Ovary (tissue), 3 donors: ENCODE measurements around the gene TMEM259.

Experiments used
- CTCF ChIP-seq, 3 donors: fragments of 450-650 bp in 2 of 3; fragments of 200-600 bp in 1 of 3; IDR thresholded peaks; one replicate each; pipeline versions ENCODE4 v1.5.1 to v1.8.0; 2016 to 2022; ENCODE audit warnings: antibody characterized with exemption in 3 of 3, mild to moderate bottlenecking in 1 of 3
- EP300 ChIP-seq: sonication (generic); formaldehyde crosslinking; IDR thresholded peaks from one replicate; pipeline ENCODE4 v1.6.1; 2017; ENCODE audit warnings: antibody characterized with exemption
- POLR2A ChIP-seq: fragments of 450-650 bp; IDR thresholded peaks from one replicate; pipeline ENCODE4 v1.6.1; 2017; ENCODE audit warnings: antibody characterized with exemption, mild to moderate bottlenecking, moderate library complexity
- donor health status: DM: no; HTN: no; CAD: no.

- no peak for TF ChIP-seq CTCF (IDR thresholded peaks at IDR 0.05)
- no peak for TF ChIP-seq POLR2A
- TF ChIP-seq EP300, result no peak
These were observed 21.1 kb upstream of the TMEM259 start for GRCh38 chr19:1041835-1042685.
